ENCODE measurements around the gene ERBB4.

ERBB4 gene

DNA sequence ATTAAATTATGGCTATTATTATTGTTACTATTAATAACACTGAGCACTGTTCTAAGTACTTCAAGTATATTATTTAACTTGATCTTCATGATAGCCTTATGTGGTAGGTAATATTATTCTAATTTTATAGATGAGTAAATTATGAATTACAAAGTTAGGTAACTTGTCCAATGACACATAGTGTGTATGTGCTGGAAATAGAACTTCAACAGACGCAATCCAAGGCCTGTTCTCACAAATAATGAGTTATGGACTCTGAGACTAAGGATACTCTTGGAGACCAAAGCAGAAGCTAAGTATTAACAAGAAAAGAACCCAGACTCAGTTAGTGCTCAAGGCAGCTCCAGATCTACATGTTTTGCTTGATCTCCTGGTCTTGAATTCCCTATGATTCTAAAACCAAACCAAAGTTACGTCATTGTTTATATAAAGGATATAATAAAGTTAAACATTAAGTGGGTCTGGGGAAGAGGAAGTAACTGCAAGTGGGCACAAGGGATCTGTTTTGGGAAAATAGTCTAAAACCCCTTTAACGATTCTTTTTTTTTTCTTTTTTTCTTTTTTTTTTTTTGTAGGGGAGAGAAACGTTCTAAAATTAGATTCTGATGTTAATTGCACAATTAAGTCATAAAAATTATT, 211.3 kb downstream of the ERBB4 start:
- Histone ChIP-seq H3K4me3 (no peak overlapping the region), H3K27ac (no peak overlapping the region)

DNA sequence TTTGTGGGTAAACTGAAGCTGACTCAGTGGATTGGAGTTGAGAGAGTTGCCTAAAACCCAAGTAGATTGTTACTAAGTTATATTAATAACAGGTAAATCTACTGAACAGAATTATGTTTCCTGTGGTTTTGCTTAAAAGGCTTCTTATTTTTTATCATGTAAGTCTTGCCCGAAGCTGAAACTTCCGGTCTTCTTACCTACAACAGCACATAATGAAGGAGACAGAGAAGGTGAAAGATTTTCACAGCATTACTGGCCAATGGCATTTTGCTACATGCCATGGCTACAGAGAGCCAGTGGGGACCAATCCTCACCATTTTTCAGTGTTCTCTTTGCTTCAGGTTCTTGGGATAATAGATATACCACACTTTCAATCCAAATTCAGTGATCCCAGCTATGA, 220.0 kb downstream of the ERBB4 start:
- no peak overlapping the region for H3K4me3 ChIP-seq
- H3K27ac ChIP-seq = no peak overlapping the region

DNA sequence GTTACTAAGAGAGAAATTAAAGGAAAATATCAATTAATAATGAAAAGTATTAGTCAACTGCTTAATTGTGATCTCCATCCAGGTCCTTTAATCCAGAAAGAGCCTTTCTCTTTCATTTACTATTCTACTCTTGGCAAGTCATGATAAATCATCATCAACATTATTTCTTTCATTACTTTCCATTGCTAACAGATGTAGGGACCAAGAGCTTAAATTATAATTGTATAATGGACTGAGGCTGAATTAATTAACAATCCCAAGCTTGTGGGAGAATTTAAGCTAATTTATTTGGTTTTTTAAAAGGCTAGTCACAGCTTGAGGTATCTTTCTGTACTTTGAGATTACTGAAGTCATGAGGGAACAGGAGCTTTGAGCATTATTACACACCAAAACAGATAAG, 223.9 kb downstream of the ERBB4 start:
- no peak overlapping the region for H3K4me3 ChIP-seq

DNA sequence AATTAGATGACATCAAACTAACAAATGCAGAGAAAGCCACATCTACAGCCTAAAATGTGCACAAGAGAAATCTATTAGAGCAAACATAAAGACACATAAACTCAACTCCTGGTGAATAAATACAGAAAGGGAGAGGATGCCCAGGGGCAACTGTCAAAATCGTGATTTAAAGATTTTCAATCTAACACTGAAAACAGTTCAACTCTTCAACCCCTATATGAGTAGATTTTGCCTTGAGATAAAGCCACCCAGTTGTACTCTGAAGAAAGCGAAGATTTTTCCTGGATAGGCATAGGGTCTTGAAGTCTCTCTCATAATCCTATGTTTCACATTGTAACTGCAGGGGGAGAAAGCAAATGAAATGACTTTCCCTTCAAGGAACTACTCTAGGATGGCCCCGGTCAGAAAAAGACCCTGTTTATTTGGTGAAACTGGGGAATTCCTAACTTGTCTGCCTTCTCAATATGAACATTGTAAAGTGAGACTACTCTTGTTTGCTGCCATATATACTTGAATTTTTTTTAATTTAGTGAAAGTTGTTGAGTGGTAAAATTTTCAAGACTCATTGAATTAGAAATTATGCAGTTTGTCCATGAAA, 226.7 kb downstream of the ERBB4 start:
- Histone ChIP-seq H3K4me3 (no peak overlapping the region), H3K27ac (no peak overlapping the region)

More for the DNA sequence above, 223.9 kb downstream of the ERBB4 start:
- no peak overlapping the region for H3K27ac ChIP-seq

DNA sequence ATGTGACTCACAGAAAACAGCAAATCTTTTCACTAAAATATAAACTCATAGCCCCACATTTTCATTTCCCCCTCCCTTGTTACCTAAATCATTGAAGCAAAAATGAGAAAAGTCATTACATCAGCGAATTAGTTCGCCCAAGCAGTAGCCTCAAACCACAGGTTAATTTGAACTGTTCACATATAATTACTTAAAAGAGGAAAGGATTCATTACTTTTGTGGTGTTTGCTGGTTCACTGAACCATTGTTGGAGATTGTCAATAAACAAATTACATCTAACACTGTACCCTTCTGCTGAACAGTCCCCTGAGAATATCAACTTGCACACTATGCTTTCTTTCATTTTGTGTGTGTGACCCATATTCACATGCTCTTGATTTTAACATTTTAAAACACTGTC, 238.7 kb downstream of the ERBB4 start:
- Histone ChIP-seq H3K4me3 (no peak overlapping the region), H3K27ac (no peak overlapping the region)

DNA sequence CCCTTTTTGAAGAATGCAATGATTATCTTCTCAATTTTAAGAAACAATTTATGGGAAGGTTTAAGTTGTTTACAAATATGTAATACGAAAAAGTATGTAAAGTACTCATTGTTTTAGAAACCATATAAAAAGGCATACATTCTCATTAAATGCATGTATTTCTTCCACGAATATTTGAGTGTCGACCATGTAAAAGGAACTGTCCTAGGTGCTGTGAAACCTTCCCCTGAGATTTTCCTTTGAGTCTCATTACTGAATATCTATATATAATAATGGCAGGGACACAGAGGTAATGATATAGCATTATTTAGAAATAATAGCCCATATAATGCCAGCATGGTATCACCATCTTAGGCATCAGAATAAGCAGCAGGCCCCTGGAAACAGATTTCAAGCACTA, 239.3 kb downstream of the ERBB4 start:
- no peak overlapping the region for H3K27ac ChIP-seq
- no peak overlapping the region for H3K4me3 ChIP-seq

DNA sequence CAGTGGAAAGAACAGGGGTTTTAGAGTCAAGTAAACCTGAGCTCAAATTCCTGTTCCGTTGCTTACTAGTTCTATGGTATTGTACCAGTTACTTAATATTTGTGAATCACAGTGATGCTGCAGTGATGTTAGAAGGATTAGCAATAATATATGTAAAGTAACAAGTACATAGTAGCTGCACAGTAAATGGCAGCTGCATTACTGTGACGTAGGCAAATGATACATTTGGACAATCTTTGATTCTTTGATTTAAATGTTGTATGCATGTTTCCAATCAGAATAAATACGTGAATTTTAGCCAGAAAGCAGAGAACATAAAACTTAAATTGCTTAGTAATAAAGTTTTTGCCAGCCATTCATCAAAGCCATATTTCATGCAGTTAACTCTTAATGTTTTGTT, 243.0 kb downstream of the ERBB4 start:
- no peak overlapping the region for H3K4me3 ChIP-seq
- no peak overlapping the region for H3K27ac ChIP-seq

DNA sequence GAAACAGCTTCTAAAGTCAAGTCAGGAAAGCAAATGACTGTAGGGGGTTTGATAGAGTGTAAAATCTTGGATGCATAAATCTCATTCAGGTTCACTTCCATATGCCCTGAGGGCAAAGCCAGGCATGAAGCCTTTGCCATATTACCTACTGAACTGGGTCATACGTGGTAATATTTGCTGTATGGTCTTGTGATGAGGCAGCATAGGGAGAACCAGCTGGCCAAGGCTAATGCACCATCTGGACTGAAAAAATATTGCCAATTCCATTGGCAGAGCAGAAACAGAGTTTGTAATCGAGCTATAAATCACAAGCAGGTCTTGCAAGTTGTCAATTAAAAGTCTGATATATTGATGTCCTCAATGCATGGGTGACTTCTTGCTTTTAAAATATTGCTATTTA, 243.8 kb downstream of the ERBB4 start:
- H3K27ac ChIP-seq = no peak overlapping the region
- H3K4me3 ChIP-seq = no peak overlapping the region

DNA sequence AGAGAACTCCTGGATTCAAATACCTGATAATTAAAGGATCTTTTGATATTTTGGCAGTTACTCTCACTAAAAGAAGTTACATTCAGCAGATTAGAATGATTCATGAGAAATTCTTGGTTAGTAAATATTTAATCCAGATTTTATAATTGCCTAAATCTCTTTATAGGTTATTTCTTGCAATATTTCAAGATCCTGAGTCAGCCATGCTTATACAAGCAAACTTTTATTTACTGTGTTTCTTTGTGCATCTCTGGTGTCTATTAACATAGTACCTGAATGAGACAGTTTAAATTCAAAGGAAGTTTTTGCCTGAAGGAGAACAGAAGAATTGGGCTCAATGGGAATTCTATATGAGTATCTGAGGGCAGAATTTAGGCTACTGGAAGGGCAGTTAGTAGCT, 249.3 kb downstream of the ERBB4 start:
- Histone ChIP-seq H3K4me3 (no peak overlapping the region), H3K27ac (no peak overlapping the region)

DNA sequence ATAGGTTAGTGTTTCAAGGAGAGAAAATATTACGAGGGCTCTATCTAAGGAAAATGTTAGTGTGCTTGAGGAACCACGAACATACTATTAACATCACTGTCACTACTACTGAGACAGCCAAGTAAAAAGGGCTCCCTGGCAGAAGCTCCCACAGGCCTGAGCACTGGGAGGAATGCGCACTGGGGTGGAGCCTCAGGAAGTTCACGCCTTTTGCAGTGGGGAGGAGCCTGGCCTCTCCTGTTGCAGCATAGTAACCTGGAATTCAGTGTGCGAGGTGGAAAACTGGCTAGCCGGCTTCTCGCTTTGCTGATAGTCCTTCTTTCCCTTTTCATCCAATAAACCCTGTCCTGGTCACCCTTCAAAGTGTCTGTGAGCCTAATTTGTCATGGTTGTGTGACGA, 250.3 kb downstream of the ERBB4 start:
- H3K27ac ChIP-seq = no peak overlapping the region
- H3K4me3 ChIP-seq = no peak overlapping the region

DNA sequence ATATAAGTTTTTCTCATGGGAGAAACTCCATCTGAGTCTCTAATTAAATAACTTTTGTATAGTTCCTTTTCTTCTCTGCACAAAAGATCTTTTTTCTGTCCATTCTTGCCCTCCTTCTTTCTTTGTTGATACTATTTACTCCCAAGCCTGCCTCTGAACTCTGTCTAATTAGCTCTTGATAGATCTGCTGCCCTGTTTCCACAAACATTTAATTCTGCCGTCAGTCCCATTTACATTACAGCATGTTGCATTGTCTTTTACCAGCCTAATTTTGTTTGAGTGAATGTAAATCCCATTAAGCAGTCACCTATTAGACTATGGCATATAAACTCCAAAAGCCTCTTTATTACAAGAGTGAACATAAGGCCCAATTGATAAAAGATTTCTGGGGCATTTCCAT, 254.4 kb downstream of the ERBB4 start:
- no peak overlapping the region for H3K4me3 ChIP-seq
- no peak overlapping the region for H3K27ac ChIP-seq

DNA sequence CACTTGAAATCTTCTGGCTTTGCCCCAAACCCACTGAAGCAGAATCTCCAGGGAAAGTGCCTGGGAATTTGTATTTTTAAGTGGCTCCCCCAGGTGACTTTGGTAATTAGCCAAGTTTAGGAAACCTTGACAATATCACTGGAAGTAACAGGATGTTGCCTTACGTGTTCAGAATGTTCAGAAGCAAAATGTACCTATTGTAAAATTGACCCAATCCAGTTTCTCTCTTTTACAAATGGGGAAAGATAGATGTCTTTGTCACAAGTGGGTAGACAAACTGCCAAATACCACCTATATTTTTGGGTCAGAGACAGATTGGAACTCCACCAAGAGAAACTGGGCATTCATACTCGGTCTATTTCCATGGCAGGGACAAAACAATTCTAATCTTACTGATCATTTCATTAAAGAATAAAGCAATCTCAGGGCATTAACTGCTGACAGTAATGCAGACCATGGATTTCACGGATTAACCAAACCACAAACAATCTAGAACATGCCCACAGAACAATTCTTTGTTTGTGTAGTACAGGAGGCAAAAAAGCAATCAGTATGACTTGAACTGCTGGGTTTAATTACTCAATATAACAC, 255.8 kb downstream of the ERBB4 start:
- no peak overlapping the region for H3K27ac ChIP-seq
- no peak overlapping the region for H3K4me3 ChIP-seq

DNA sequence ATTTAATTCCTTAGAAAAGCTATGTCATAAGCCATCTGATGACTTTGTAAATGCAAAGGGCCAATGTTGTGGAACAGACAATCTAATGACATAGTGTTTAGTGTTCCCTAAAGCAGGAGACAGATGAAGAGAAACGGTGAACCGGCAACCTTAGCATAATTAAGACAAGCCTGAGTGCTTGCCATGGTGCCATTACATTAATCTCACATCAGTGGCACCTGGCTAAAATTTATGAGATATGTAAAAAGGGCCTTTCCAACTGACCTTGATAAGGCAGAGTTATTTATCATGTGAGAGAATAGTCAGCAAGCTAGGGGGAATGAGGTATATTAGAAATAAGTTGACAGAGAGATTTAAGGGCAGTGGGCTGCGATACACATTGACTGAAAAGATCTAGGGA, 261.8 kb downstream of the ERBB4 start:
- Histone ChIP-seq H3K4me3 (no peak overlapping the region), H3K27ac (no peak overlapping the region)

DNA sequence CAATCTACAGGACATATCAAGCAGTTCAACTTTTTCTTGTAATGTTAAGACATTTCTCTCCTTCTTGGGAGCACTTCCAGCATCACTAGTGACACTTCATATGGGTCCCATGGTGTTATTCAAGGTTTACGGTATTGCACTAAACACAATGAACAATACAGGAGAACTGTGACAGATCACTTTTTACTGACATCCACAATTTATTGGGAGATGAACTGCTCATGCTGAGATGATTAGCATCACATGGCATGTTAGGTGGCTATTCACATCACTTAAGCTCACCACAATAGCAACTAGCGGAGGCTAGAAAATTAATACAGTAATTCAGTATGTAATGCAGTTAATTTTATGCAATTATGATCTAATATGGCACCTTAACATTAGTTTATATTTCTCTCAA, 264.4 kb downstream of the ERBB4 start:
- Histone ChIP-seq H3K27ac (no peak overlapping the region), H3K4me3 (no peak overlapping the region)

DNA sequence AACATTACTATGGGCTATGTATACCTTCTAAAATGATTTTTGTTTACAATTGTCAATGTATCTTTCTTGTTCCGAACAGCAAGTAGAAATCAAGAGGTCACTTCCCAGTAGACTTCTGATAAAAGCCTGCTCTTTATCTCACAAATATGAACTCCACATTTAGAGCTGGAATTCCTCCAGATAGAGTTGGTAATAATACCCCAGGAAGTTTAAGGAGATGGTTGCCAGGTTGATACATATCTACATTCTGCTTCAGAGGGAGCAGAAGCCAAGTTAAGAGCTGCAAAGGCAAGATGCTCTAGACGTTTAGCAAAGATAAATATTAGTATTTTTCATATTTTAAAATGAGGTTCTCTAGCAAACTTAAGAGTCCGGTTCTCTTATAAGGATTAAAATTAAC, 267.0 kb downstream of the ERBB4 start:
- no peak overlapping the region for H3K4me3 ChIP-seq
- H3K27ac ChIP-seq = no peak overlapping the region

DNA sequence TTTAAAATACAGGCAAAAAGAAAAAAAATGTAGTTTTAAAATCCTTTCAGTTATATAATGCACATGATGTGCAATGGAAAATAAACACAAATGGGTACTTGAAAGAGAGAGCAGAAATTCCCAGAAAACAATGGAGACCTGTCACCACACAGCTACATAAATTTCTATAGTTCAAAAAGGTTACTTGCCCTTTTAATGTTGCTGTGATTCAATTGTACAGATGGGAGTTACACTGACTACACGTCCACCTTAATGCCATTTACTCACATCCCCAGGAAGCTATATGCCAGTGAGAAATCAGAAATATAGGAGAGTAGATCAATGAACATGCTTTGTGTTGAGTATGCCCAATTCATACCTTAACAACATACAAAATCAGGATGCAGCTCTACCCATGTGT, 269.6 kb downstream of the ERBB4 start:
- no peak overlapping the region for H3K27ac ChIP-seq
- no peak overlapping the region for H3K4me3 ChIP-seq

DNA sequence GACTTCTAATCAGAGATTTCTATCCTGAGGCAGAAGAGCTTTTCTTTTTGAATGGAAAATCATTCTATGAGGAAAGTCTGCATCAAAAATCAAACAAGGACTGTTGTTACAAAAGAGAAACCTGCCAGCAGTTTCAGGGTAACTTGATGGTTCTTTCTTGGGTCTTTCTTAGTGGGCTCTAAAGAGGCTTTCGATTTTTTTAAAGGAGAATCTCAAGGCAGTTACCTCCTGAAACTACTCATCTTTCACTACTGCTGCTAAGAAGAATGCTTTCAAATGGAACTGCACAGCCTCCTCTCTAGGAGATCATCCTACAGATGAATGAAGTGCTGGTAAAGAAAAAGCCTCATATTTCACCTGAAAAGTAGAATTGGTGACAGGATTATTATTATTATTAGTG, 272.3 kb downstream of the ERBB4 start:
- Histone ChIP-seq H3K4me3 (no peak overlapping the region), H3K27ac (no peak overlapping the region)

DNA sequence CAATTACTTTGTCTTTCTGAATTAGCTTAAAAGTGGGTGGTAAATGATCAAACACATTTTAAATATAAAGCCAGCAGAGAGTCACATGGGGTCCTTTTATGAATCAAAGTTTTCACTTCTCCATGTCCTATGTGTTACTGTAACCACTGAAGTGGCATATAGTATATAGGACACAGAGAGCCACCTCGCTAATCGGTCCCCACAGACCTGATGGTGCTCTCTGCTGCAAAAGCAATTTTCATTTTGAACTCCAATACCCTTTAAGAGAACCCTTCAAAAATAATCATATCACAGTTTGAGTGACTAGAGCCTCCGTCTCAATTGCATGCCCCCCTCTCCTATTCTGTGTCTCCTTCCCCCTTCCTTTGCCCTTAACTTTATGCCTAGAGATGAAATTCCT, 272.8 kb downstream of the ERBB4 start:
- no peak overlapping the region for H3K4me3 ChIP-seq

DNA sequence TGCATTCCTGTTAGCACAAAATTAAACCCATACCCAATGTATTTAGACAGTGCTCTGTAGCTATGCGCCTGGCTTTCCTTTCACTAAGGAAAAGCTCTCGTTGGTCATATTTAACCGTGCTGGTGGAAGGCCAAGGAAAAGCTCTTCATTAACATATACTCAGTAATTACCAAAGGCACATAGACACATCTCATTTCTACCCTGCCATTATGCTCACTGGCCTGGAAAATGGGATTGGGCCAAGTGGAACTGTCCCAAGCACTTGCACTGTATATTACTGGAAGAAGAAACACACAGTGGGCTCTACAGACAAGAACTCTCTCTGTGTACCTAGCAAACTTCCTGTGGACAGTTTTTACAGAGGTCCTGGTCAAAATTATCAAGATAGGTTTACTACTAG, 274.4 kb downstream of the ERBB4 start:
- no peak overlapping the region for H3K27ac ChIP-seq
- no peak overlapping the region for H3K4me3 ChIP-seq

More for the DNA sequence above, 272.8 kb downstream of the ERBB4 start:
- H3K27ac ChIP-seq = no peak overlapping the region

DNA sequence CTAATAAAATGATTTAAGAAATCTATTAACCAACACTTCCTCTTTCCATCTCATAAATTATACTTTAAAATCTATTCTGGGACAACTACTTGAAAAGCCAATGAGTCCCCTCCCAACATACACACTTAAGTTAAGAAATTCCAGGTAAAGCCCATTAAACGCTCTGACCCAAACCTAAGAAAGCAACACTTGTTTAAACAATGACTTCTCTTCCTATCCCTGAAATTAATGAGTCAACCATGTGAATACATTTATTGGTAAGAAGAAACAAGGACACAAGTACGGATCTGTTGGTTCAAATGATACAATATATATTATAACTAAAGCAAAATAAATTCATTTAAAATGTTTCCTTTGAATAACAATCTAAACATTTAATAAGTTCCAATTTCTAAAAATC, 279.4 kb downstream of the ERBB4 start:
- H3K4me3 ChIP-seq = no peak overlapping the region
- no peak overlapping the region for H3K27ac ChIP-seq

DNA sequence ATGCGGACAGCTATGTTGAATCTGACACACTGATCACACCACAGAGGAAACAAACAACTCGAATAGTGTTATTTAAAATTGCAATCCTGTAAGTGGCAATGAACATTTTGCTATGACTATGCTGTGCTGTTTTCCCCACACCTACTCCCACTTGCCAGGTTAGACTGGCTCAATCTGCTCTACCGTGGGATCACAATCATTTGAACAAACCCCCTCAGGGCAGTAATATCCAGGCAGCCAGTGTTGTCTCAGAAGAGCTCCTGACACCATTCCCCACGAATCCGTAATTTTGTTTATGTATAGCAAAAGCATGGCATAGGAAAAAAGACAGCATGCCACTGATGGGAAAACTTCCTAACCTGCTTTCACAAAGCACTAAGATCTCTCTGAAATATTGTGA, 284.3 kb downstream of the ERBB4 start:
- Histone ChIP-seq H3K27ac (no peak overlapping the region), H3K4me3 (no peak overlapping the region)

DNA sequence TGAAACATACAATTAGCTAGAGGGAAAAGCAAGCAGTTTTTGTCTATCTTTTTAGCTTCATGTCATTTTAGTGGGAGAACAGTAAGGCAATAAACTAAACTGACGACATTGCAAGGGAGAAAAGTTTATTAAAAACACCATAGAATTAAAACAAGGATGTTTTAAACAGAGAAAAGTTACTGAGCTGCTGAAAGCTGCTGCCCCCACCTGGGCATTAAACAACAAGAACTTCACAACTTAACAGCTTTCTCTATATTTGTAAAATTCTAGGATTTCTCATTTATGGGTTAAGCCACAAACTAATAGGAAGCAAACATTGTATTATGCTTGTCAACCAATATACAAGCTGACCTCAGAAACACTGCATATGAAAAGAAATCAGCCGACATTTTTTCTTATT, 289.2 kb downstream of the ERBB4 start:
- no peak overlapping the region for H3K27ac ChIP-seq
- no peak overlapping the region for H3K4me3 ChIP-seq
